Measurements from ENCODE around the gene GFRA1.

The GFRA1 gene

DNA sequence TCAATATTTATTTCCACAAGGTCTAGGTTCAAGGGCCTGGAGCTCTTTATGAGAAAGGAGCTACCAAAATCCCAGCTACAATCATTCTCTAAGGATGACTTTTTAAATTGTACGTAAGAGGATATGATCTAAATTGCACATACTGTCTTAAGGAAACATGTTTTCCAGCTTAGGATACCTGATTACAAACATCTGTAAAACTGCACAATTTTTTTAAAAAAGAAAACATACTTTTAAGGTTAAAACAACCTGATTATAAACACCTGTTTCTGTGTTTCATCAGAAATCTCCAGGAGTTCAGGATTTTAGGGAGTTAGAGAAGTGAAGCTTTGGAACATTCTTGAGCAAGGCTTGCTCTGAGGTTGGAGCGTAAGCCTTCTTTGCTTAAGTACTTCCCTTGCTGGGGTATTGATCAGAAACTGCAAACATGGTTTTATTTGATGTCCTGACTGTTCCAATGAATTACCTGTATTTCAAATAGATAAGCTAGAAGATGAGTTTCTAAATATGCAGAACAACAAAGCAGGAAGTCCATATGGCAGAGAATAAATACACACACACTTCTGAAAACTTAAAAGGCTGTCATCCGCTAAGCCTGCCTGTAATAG, 248.6 kb downstream of the GFRA1 start:
- no peak for DNase-seq

DNA sequence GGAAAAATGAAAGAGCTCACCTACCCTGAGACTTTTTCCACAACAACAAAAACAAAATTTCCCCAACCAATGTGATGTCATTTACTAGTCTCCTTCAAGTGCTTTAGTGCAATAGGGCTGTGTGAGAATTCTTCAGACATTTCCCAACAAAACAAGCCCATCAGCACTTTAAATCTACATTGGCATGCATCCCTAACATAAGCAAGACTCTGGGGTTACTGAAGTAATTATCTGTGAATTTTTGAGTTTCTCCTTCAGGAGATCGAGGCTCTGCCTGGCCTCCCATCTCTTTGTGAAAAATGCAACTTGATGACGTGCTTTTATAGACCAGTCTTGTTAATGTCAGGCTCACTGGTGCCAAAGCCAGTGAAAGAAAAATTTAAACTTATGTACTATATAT, 255.6 kb downstream of the GFRA1 start:
- DNase-seq = no peak

DNA sequence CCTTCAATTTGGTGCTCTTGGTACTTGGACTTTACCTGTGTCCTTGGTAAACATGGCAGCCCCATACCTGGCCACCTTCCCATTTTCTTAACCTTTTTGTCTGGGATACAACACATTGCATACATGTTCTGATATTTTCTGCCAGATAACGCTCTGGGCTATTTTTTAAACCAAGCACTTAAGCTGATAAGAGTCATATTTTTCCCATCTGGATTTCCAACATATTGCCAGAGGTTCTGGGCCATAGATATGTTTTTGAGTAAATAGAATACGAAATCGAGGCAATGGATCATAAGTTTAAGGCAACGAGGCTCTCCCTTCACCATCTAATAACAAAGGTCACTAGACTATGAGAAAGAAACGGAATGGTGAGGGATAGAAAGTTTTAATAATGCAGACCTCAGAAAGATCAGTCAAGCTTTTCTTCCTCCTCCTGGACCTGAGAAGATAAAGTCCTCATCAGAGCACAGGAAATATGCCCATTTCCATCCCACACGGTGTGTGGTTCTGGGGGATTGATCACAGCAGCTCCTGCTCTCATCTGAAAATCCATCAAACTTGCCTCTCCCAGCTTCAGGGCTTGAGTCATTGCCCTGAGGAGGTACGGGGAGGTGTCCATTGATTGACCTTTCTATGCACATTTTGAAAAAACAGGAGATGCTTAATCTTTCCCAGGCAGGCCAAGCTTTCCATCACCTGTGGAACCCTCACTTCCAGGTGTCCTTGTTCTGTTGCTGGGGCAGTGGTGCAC, 257.2 kb downstream of the GFRA1 start:
- no peak for DNase-seq

DNA sequence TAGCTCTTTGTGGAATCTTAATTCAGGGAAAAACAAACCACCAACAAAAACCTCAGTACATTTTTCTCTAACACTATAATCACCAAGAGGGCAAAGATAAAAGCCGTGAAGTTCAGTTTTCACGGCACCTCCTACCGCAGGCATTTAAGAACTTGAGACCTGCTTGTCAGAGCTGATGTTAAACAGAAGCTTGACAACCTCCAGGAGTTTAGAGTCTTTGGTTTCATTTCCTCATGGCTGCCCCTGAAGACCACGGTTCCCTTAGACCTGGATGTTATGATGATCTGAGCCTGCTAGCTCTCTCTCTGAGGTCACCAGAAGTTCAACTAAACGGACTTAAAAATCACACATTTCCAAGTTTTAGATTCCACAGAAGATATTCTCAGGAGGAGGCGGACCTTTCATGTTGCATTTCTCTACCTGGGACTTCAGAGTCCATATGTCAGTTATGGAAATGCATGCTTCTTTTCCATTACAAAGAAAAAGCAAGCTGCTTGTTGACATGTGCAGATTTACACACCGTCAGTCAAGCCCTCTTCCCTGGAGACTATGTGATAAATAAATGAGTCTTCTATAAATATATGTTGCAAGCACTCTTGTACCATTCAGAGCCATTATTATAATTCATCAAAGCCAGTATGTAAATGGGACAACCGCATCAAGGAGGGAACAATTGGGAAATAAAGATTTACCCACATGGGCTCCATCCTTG, 258.0 kb downstream of the GFRA1 start:
- DNase-seq = no peak

DNA sequence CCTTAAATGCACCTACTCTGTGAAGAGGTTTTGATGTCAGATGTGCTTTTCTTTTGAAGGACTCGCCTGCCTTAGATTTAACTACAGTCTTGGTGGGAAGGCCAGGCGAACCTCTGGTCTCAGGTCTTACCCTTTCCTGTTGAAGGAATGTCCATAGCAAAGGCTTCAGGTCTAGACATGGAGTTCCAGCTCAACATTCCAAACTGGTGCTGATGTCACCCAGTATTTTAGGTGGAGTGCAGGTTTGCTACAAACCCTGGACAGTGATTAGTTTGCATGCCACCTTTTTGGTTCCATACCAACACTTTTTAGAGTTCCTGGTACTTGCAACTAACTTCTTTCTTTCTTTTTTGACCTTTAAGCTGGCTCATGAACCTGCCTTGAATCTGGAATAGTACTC, 258.7 kb downstream of the GFRA1 start:
- DNase-seq = no peak

DNA sequence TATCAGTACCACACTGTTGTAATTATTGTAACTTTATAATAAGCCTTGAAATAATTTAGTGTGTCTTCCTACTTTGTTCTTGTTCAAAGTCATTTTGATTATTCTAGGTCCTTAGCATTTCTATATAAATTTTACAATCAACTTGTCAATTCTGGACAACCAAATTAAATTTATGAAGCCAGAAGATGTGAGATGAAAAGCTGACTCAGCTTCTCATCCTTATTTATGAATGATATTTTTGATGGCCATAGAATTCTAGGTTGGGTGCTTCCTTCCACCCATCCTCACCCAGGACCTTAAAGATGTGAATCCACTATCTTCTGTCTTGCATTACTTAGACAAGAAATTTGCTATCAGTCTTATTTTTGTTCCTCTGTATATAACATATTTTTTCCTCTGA, 261.1 kb downstream of the GFRA1 start:
- no peak for DNase-seq

DNA sequence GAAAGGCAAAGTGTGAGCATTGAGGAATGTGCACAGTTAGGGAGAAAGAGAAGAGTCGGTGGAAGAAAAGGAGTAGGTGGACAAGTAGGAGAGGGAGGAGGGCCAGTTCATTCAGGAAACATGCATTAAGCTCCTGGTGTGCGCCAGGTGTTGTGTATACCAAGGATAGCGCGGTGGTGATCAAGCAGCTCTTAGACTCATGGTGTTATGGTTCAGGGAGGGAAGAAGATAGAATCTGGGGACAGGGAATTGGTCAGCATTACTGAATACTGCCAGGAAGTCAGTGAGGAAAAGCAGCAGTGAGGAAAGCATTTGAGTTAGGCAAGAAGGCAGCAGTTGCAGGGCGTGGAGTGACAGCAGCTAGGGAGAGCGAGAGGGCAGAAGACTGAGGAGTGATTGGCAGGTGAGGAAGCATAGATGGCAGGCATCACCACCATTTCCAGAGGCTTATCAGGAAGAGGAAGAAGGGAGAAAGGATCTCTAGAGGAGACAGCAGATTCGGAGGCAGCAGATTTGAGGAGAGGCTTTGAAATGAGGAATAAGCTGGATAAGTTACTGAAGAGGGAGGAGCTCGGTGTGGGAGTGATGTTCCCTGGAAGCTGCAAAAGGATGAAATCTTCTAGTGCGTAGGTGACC, 265.6 kb downstream of the GFRA1 start:
- DNase-seq = no peak
